IMR-90 (cell line): ENCODE data around the gene LIMK2.

Experiments used
- BHLHE40 ChIP-seq: fragments of 150-350 bp; IDR thresholded peaks from 2 replicates; pipeline ENCODE4 v1.6.1; 2016; ENCODE audit warnings: mild to moderate bottlenecking, low read depth, low read length
- CHD1 ChIP-seq: IDR thresholded peaks from 2 replicates; pipeline ENCODE4 v1.6.1; 2012; ENCODE audit warnings: low read depth, low read length, improper control_type of control experiment
- CTCF ChIP-seq: conservative IDR thresholded peaks from 2 replicates; pipeline ENCODE4 v1.5.1; 2012; ENCODE audit warnings: mild to moderate bottlenecking, low read depth, low read length, improper control_type of control experiment
- ELK1 ChIP-seq: fragments of 150-350 bp; IDR thresholded peaks from 2 replicates; pipeline ENCODE4 v1.6.1; 2016; ENCODE audit warnings: low read depth, mild to moderate bottlenecking, low read length, moderate library complexity, borderline replicate concordance
- MAFK ChIP-seq: IDR thresholded peaks from 2 replicates; pipeline ENCODE4 v1.6.1; 2012; ENCODE audit warnings: low read depth, low read length, improper control_type of control experiment
- MXI1 ChIP-seq: IDR thresholded peaks from 2 replicates; pipeline ENCODE4 v1.6.1; 2012; ENCODE audit warnings: low read depth, mild to moderate bottlenecking, low read length, moderate library complexity, borderline replicate concordance
- NFE2L2 ChIP-seq: fragments of 150-350 bp; IDR thresholded peaks from 2 replicates; pipeline ENCODE4 v1.6.1; 2016; ENCODE audit warnings: low read depth, mild to moderate bottlenecking, low read length
- POLR2A ChIP-seq: IDR thresholded peaks from 2 replicates; pipeline ENCODE4 v1.6.1; 2012; ENCODE audit warnings: mild to moderate bottlenecking, low read depth, low read length
- RAD21 ChIP-seq: IDR thresholded peaks from 2 replicates; pipeline ENCODE4 v1.6.1; 2012; ENCODE audit warnings: low read length, improper control_type of control experiment
- RCOR1 ChIP-seq: IDR thresholded peaks from 2 replicates; pipeline ENCODE4 v1.6.1; 2012; ENCODE audit warnings: mild to moderate bottlenecking, low read length, improper control_type of control experiment; ENCODE audit not compliant: insufficient replicate concordance
- RFX5 ChIP-seq: IDR thresholded peaks from 2 replicates; pipeline ENCODE4 v1.8.0; 2012; ENCODE audit warnings: low read depth, mild to moderate bottlenecking, low read length, moderate library complexity
- USF2 ChIP-seq: fragments of 150-350 bp; IDR thresholded peaks from 2 replicates; pipeline ENCODE4 v1.6.1; 2017; ENCODE audit warnings: mild to moderate bottlenecking, antibody characterized with exemption, low read length, low read depth

GRCh38 chr22:31248138-31248745, 36.1 kb downstream of the LIMK2 start:
- TF ChIP-seq CTCF: no peak
- peak; percentile 87 for TF ChIP-seq POLR2A
- no peak for TF ChIP-seq USF2
- TF ChIP-seq RFX5: no peak
- TF ChIP-seq RAD21: 0 out of 2 replicates have a peak, but pooled peaks have one; percentile 1
- TF ChIP-seq RCOR1: no peak
- no peak for TF ChIP-seq NFE2L2
- TF ChIP-seq BHLHE40: no peak
- no peak for TF ChIP-seq CHD1
- TF ChIP-seq MXI1: no peak
- TF ChIP-seq MAFK: no peak
- TF ChIP-seq ELK1: no peak
